B cell (primary cell): Measurements from ENCODE around the gene TRIB2.

Experiments
- EZH2 ChIP-seq: IDR thresholded peaks from 2 replicates; pipeline ENCODE4 v1.6.1; 2012; ENCODE audit warnings: borderline replicate concordance, low read depth, mild to moderate bottlenecking, moderate library complexity, low read length; ENCODE audit not compliant: insufficient read depth, poor library complexity, severe bottlenecking
- TF ChIP-seq, protein P1 (sequence below): fragments of 200-600 bp; IDR thresholded peaks from one replicate; pipeline ENCODE4 v1.8.0; 2022; ENCODE audit warnings: antibody characterized with exemption, mild to moderate bottlenecking

DNA sequence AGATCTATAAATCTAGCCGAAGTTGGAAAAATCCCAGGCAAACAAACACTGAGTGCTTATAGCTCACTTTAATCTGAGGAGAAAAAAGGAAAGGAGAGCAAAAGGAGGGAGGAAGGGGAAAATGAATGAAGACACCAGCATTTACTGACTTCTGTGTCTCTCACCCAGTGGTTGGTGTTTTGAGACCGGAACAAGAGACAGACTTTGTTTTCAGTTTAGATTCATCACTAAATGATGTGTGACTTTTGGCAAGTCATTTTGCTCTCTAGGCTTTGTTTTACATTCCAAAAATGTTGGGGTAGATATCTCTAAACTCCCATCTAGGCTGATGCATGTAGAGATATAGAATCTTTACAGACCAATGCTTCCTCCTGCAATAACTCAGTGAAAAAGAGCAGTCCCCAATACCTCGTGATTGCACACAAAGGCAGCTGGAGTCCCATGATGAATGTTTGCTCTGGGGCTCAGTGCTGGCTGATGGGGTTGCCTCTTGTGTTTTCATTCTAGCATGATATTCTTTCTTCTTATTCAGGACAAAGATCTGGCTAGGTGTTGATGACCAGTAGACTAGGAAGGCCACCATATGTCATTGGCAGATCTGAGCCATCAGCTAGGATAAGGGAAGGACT, 51.4 kb downstream of the TRIB2 start:
- TF ChIP-seq, protein P1, sequence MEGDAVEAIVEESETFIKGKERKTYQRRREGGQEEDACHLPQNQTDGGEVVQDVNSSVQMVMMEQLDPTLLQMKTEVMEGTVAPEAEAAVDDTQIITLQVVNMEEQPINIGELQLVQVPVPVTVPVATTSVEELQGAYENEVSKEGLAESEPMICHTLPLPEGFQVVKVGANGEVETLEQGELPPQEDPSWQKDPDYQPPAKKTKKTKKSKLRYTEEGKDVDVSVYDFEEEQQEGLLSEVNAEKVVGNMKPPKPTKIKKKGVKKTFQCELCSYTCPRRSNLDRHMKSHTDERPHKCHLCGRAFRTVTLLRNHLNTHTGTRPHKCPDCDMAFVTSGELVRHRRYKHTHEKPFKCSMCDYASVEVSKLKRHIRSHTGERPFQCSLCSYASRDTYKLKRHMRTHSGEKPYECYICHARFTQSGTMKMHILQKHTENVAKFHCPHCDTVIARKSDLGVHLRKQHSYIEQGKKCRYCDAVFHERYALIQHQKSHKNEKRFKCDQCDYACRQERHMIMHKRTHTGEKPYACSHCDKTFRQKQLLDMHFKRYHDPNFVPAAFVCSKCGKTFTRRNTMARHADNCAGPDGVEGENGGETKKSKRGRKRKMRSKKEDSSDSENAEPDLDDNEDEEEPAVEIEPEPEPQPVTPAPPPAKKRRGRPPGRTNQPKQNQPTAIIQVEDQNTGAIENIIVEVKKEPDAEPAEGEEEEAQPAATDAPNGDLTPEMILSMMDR = no peak
- TF ChIP-seq EZH2 = no peak
